ENCODE results near the gene SLC12A1. TPM values are rescaled to one million over a fixed set of nuclear protein-coding genes. Genes with fewer than 3 reads are reported as not detected.

The SLC12A1 gene
- total RNA-seq, 1 experiment from 2014 or later, result not detected

DNA sequence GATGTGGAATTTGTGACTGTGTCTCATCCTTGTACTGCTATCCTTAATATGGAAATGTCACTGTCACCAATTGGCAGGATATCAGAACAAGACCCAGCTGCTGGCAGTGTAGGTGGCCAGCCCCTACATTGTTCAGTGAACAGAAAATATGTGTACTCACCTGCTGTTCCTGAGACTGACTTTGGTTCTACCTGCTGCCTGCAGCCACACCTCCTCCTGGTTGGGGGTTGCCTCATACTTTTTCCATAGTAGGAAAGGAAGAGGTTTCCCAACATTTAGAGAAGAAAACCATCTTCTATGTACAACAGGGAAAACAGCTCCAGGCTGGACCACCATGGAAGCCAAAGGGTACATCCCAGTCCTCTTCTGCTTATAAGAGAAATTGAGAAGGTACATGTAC, 35.9 kb downstream of the SLC12A1 start:
- no peak for DNase-seq (ENCODE audit: low read depth)

GRCh38 chr15:48242535-48242934, 36.4 kb downstream of the SLC12A1 start:
- no peak for DNase-seq (ENCODE audit: low read depth)

DNA sequence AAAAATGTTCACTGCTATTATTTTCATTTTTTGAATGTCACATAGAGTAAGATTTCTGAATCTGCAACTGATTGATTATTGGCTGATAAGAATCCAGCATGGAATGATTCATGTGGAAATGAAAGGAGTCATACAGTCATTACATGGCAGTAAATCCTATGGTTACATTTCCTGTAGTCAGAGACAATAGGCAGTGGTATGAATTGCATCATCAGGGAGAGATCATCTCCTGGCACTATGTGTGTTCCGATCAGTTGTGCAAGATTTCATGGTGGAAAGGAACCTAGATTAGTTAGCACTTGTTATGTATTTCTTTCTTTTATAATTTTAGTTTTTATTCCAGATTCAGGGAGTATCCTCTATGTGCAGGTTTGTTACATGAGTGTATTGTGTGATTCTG, 38.8 kb downstream of the SLC12A1 start:
- DNase-seq (ENCODE audit: low read depth), result peak; percentile 43

GRCh38 chr15:48248414-48248813, 42.3 kb downstream of the SLC12A1 start:
- no peak for DNase-seq (ENCODE audit: low read depth)

GRCh38 chr15:48250640-48251076, 44.6 kb downstream of the SLC12A1 start:
- DNase-seq (ENCODE audit: low read depth), result peak; percentile 67

- no peak for DNase-seq (ENCODE audit: low read depth)
Measured at GRCh38 chr15:48253172-48253571, 47.1 kb downstream of the SLC12A1 start.

DNA sequence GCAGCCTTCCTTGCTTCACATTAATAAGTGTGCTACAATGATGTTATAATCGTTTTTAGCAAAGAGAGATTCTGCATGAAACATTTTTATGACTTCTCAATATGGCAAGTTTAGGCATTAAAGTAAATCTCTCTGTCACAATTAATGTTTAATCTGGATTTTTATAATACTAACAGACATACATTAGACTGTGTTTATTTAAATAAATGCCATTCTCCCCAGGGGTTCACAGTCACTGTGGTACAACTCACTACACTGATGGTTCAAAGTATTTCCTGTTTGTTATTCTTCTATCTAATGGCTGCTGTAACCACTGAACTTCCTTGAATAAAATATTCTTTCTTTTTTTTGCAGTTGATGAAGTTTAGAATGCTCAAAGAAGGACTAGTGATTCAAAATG, 59.0 kb downstream of the SLC12A1 start:
- no peak for DNase-seq (ENCODE audit: low read depth)

DNA sequence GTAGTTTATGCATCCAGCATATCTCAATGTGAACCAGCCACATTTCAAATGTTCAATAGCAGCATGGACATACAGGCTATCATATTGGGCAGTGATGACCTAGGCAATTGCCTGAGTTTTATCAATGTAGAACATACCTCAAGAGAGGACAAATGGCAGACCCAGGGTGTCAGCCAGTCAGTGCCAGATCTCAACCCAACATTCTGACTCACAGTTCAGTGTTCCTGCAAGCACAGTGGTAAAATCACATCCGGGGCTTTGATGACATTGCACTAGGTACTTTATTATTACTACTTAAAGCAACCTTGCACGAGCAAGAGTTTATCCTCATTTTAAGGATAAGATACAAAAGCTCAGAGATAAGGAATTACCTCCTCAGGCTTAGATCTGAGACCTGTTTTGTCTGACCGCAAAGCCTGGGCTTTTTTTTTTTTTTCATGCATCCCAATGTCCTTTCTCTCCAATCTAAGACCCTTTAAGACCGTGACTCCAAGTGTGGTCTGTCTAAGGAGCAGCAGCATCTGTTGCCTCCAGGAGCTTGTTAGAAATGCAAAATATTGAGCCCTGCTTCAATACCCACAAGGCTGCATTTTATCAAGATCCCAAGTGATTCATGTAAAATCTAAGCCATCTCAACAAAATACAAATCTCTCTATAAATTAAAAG, 60.1 kb downstream of the SLC12A1 start:
- DNase-seq (ENCODE audit: low read depth), result peak; percentile 42

- DNase-seq (ENCODE audit: low read depth), result no peak
Measured at GRCh38 chr15:48267766-48268165, 61.7 kb downstream of the SLC12A1 start.

DNA sequence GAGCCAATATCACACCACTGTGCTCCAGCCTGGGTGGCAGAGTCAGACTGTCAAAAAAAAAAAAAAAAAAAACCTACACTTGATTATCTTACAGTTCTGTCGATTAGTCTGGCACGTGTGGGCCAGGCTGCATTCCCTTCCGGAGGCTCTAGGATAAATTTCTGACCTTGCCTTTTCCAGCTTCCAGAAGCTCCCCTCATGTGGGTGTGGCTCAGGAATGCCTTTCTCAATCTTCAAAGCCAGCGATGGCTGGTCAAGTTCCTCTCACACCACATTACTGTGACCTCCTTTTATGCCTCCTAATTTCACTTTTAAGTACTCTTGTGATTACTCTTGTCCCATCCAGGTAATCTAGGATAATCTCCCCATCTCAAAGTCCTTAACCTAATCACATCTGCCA, 66.9 kb downstream of the SLC12A1 start:
- DNase-seq (ENCODE audit: low read depth), result no peak

- DNase-seq (ENCODE audit: low read depth), result no peak
Measured at GRCh38 chr15:48278666-48279065, 72.6 kb downstream of the SLC12A1 start.

GRCh38 chr15:48279608-48280007, 73.5 kb downstream of the SLC12A1 start:
- DNase-seq (ENCODE audit: low read depth), result no peak

DNA sequence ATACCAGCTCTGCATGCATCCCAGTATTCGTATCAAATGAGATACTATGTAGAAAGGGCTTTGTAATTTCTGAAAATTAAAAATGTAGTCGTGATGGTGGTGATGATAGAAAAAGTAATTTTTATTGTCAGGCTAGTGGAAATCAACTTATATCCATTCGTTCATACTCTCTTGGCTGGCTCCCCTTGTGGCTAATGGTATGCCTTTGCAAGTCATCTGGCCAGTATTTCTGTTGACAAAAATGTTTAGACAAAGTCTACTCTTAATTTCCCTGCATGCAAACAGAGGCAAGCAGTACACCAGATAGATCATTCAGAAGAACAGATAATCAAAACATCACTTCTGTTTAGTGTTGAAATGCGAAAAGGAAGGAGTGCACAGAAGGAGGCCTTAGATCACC, 75.6 kb downstream of the SLC12A1 start:
- no peak for DNase-seq (ENCODE audit: low read depth)

- no peak for DNase-seq (ENCODE audit: low read depth)
Measured at GRCh38 chr15:48282216-48282615, 76.1 kb downstream of the SLC12A1 start.

DNA sequence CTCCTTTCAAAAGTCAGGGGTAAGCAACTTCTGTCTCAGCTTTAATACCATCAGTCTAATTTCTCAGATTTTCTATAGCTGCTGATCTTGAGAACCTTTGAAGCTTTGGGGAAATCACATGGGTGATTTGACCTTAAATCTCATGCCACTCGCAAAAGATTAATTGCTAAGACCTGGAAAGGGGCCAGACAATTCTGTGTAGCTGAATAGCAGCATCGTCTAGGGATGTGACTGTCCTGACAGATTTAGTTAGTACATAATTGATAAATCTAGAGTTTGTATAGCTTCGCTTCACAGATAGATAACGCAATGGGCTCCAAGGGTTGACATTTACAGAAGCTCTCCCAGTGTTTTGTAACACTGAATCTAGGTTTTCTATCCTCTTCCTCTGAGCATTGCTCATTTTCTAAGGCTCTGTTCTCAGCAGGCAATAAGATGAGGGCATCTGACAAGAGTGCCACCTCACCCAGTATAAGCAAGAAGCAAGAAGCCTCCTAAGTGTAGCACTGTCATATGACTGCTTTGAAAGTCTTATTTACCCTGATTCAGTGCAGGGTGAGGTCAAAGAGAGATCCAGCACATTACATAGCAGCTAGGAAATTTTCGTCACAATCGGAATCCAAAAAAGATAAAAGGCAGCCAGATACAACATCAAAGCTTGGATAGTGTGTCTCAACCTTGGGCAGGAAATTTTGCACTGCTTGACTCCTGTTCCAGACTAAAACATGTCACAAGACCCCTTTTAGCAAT, 77.5 kb downstream of the SLC12A1 start:
- no peak for DNase-seq (ENCODE audit: low read depth)

DNA sequence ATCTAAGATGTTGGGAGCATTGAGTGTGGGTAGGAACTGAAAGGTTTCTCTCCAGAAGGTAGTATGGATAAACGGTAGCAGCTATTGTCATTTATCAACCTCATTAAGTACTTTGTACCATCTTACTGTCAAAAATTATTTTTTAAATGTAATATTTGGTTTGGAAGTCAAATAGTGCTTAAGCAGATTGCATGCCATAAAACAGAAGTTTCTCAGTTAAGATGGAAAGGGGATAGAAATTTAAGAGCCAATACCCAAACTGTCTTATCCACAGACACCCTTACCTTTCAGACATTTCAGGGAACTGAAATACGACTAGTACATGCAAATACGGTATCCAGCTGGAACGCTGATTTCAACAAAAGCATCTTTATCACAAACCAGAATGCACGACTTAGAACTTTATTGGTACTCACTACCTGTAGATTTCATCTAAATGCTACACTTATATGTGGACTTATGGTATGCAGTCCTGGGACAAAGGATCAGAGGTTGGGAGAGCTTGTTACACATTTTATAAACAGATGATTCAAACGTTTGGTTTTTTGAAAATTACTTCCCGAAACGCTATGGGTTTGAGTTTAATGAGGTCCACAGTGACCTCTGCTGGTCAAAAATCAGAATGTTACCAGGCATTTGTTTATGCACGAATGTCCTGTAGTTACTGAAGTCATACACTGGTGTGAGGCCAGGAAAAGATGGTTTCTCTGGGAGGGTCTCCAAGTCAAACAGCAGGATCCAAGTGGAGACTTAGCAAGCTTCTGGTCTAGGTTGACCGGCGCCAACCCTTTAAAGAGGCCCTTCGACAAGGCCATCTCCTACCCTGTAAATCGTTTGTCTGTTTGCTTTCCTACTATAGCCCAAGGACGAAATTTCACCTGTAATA, 79.5 kb downstream of the SLC12A1 start:
- peak; percentile 80 for DNase-seq (ENCODE audit: low read depth)

DNA sequence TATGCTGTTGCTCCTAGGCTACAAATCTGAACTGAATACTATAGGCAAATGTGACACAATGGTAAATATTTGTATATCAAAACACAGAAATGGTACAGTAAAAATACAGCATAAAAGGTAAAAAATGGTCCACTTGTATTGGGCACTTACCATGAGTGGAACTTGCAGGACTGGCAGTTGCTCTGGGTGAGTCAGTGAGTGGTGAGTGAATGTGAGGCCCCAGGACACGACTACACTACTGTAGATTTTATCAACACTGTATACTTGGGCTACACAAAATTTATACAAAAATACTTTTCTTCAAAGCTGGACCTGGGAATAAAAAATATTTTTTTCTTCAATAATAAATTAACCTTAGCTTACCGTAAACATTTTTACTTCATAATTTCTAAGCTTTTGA, 83.5 kb downstream of the SLC12A1 start:
- no peak for DNase-seq (ENCODE audit: low read depth)

DNA sequence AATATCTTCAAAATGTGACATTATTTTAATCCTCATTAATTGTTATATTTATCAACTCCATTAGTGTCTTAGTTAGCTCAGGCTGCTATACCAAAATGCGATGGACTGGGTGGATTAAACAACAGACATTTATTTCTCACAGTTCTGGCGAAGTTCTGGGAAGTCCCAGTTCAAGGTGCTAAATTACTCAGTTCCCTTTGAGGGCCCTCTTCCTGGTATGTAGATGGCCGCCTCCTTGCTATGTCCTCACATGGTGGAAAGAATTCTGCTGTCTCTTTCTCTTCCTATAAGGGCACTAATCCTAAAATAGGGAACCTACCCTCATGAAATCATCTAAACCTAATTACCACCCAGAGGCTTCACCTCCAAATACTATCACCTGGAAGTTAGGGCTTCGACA, 86.4 kb downstream of the SLC12A1 start:
- no peak for DNase-seq (ENCODE audit: low read depth)

DNA sequence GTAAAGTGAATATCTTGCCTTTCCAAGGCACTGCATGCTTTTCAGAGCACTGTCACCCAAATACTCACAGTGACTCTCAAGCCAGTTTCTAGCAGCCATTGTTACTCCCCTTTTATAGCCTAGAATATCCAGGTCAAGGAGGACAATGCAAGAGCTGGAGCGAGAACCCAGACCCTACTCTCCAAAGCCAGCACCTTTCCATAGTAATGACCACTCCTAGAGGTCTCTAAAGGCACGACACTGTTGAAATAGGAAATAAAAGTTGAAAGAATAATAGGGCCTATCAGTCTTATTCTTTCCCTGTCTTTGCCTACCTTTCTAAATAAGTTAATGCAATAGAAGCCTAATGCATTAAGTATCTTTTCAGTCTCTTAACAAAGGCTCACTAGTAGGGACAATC, 91.6 kb downstream of the SLC12A1 start:
- DNase-seq (ENCODE audit: low read depth), result no peak

GRCh38 chr15:48298914-48299313, 92.8 kb downstream of the SLC12A1 start:
- DNase-seq (ENCODE audit: low read depth), result no peak

DNA sequence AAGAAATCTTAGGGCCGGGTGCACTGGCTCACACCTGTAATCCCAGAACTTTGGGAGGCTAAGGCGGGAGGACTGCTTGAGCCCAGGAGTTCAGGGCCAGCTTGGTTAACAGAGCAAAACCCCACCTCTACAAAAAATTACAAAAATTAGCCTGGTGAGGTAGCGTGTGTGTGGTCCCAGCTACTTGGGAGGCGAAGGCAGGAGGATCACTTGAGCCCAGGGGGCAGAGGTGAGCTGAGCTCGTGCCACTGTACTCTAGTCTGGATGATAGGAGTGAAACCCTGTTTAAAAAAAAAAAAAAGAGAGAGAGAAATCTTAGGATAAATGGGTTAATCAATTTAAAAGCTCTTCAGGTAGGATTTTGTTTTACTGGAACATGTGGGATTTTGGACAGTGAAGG, 93.9 kb downstream of the SLC12A1 start:
- no peak for DNase-seq (ENCODE audit: low read depth)

DNA sequence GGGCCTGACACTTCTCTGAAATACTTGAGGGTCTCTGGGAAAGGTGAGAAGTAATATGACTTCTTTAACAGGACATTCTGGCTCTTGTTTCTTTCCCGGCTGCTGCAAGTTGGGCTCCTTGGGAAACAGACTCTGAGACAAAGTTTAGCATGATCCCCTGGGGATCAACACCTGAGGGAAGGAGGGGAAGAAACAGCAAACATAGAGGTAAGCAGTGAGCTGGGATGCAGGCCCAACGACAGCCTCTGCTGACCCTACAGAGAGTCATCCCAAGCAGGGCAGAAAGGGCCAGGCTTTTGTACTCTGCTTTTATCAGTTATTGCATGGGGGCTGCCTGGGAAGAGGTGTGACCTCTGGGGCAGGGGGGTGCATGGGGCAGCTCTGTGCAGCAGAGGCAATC, 98.3 kb downstream of the SLC12A1 start:
- no peak for DNase-seq (ENCODE audit: low read depth)

All from HT1080 (cell line).